HG03066 (cell line): Measurements from ENCODE around the gene MRTFA.
"Not testable (repeated sequence)": the region's sequence is repeated elsewhere in the genome, so short reads cannot be mapped to it uniquely, and the experiment has no call there.

Experiments used
- ATAC-seq: cut with Tn5 transposase; IDR thresholded peaks from one replicate; pipeline ENCODE4 v1.9.1; 2021; ENCODE audit warnings: low read depth; ENCODE audit not compliant: unreplicated experiment

MRTFA gene

DNA sequence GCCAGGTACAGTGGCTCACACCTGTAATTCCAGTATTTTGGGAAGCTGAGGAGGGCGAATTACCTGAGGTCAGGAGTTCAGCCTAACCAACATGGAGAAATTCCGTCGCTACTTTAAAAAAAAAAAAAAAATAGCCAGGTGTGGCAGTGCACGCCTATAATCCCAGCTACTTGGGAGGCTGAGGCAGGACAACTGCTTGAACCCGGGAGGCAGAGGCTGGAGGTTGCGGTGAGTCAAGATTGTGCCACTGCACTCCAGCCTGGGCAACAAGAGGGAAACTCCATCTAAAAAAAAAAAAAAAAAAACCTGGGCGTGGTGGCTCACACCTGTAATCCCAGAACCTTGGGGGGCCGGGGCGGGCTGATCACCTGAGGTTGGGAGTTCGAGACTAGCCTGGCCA lies 37.8 kb downstream of the MRTFA start:
- ATAC-seq = not testable (repeated sequence)

GRCh38 chr22:40597526-40598430 lies 38.7 kb downstream of the MRTFA start:
- no peak for ATAC-seq

GRCh38 chr22:40595497-40596234 lies 40.9 kb downstream of the MRTFA start:
- no peak for ATAC-seq

DNA sequence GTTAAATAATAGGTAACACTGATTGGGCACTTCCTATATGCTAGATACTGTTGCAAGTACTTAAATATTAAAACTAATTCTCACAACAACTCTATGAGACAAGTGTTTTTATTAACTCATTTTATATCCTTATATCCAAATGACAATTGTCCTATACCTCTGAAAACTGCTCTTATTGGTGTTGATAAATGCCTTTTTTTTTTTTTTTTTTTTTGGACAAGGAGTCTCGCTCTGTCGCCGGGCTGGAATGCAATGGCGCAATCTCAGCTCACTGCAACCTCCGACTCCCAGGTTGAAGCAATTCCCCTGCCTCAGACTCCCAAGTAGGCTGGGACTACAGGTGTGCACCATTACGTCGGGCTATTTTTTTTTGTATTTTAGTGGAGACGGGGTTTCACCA lies 41.6 kb downstream of the MRTFA start:
- ATAC-seq = no peak

DNA sequence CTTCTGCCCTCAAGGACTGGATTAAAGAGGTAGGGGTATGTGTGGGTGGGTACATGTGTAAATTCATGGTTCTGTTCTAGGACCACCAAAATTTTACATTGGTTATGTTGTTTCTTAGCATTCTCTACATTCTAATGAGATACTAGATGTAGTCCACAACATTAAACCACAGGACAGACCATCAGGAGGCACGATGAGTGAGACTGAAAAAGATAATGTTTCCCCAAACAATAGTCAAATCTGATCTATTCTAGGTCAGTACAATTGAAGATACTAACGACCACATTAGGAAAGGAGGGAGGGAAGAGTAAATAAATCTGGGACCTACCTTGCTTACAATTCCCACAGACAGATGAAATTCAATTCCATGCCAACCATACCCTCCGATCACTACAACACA lies 42.2 kb downstream of the MRTFA start:
- ATAC-seq = no peak

- no peak for ATAC-seq
Measured at GRCh38 chr22:40593460-40594273, 42.9 kb downstream of the MRTFA start.

GRCh38 chr22:40592352-40593113 lies 44.0 kb downstream of the MRTFA start:
- ATAC-seq = no peak

DNA sequence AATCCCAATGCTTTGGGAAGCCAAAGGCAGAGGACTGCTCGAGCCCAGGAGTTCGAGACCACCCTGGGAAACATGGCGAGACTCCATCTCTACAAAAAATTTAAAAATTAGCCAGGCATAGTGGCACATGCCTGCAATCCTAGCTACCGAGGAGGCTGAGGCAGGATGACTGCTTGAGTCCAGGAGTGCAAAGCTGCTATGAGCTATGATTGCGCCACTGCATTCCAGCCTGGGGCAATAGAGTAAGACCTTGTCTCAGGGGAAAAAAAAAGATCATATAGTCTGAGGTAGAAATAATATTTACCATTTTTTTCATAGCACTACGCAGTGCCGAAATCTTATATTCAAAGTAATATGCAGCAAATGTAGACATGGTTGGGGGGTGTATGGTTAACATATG lies 47.8 kb downstream of the MRTFA start:
- no peak for ATAC-seq

DNA sequence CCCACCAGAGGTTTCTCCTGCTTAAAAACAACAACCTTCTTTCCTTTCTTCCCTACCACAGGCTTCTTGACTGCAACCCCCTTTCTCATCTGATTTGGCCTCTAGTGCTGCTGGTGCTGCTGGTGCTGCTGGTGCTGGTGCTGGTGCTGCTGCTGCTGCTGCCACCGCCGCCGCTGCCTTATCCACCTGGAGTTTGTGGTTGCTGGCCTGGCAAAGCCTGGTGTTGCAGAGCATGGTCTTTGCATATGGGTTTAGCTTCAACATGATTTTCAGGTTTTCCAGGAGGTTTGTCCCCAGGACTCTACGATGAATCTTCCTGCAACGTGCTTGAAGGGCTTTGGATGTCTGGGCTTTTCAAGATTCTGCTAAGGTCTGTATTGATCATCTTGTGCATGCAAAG lies 49.7 kb downstream of the MRTFA start:
- no peak for ATAC-seq

DNA sequence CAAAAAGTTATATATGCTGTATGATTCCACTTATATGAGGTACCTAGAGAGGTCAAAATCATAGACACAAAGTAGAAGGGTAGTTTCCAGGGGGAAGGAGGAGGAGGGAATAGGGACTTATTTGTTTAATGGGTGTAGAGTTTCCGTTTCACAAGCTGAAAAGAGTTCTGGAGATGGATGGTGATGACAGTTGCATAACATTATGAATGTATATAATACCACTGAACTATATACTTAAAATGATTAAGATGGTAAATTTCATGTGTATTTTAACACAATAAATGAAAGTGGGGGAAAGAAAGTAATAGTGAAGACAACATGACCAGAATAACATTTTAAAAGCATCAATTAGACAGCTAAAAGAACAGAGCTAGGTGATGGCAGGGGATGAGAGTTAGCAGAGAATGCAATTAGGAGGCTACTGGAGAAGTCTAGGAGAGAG lies 51.2 kb downstream of the MRTFA start:
- no peak for ATAC-seq

DNA sequence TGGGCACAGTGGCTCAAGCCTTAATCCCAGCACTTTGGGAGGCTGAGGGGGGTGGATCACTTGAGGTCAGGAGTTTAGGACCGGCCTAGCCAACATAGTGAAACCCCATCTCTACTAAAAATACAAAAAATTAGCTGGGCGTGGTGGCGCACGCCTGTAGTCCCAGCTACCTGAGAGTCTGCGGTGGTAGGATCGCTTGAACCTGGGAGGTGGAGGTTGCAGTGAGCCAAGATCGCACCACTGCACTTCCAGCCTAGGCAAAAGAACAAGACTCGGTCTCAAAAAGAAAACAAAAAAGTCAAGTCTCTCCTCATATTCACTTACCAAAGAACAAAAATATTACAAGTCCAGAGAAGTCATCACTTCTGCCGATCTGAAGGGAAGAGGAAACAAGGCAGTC lies 51.8 kb downstream of the MRTFA start:
- ATAC-seq = not testable (repeated sequence)

DNA sequence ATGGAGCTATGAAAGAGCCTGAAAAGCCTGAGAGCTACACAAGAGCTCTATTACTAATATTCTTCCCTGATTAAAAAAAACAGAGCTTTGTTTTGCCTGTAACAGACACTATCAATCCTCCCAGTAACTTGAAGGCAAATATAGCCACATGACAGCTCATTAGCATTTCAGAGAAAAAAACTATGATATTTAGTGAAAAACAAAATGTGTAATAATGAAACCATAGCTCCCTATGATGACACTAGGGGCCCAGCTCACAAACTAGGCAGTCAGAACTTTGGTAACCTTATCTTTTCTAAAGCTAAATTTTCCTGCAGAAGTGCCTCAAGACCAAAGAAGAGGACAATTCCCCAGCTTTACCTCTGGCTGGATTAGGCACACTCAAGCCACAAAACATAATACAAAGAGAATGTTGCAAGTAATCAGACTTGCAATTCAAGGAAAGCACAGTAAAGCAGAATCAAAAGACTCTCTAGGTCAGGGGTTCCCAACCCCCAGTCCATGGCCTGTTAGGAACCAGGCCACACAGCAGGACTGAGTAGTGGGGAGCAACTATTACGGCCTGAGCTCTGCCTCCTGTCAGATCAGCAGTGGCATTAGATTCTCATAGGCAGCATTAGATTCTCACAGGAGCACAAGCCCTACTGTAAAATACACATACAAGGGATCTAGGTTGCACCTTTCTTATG lies 53.3 kb downstream of the MRTFA start:
- ATAC-seq = no peak

DNA sequence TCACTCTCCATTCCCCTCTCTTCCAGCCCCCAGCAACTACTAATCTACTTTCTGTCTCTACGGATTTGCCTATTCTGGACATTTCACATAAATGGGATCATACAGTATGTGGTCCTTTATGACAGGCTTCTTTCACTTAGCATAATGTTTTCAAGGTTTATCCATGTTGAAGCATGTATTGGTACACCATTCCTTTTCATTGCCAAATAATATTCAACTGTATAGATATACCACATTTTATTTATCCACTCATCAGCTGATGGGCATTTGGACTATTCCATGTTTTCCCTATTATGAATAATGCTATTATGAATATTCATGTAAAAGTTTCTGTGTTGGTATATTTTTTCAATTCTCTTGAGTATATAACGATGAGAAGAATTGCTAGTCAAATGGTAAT lies 54.5 kb downstream of the MRTFA start:
- no peak for ATAC-seq

- no peak for ATAC-seq
Measured at GRCh38 chr22:40580631-40581030, 55.9 kb downstream of the MRTFA start.

GRCh38 chr22:40578171-40578570 lies 58.3 kb downstream of the MRTFA start:
- no peak for ATAC-seq

- no peak for ATAC-seq
Measured at GRCh38 chr22:40572976-40573375, 63.5 kb downstream of the MRTFA start.

DNA sequence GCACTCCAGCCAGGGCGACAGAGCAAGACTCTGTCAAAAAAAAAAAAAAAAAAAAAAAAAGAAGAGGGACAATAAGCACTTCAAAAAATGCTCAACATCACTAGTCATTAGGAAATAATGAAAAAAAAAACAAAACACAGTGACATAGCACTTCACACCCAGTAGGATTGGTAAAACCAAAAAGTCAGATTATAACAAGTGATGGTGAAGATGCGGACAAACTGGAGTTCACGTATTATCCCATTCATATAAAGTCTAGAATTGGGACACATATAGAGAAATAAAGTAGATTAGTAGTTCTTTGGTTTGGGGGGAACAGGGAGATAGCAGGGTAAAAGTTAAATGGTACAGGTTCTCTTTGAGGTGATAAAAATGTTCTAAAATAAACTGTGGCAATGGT lies 64.6 kb downstream of the MRTFA start:
- ATAC-seq = no peak

DNA sequence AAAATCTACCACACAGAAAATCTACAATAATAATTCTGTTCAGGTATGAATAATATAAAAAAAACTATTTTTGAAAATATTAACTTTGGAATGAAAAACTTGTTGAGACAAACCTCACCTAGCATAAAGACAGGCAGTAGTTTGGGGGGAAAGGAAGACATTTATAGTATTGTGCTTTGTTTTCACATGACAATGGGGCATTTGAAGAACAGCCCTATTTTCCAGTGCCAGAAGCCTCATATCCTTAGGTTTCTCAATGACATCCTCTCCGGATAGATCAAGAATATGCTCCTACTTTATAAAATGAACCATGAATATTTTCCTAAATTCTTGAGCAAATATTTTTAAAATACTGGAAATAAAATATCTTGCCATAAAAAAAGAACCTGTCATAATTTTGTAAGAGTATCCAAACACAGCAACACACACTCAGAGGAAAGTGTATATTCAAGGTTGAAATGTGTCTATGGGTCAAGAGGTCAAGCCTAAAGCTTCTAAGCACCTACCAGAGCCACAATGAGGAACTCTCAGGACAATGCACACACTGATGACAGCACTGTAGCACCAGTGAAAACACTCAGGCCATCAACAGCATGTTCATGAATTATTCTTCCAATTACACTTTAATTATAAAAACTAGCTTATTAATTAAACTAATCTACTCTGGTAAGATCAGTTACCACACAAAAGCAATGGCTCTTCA lies 68.7 kb downstream of the MRTFA start:
- no peak for ATAC-seq

GRCh38 chr22:40567106-40567505 lies 69.4 kb downstream of the MRTFA start:
- no peak for ATAC-seq
